ENCODE data around the gene C16orf46.

Gene C16orf46

GRCh38 chr16:81041696-81042095, 35.3 kb downstream of the C16orf46 start:
- Histone ChIP-seq H3K27me3 (ENCODE audit: low read depth, low read length) (no peaks in the 10 kb centered on the region), H3K27ac (ENCODE audit: low read length) (no peak overlapping the region), H2AFZ (ENCODE audit: low read depth, low read length) (no peak overlapping the region), H3K9ac (ENCODE audit: low read length) (no peak overlapping the region), H4K20me1 (ENCODE audit: insufficient read depth, low read length) (no peaks in the 10 kb centered on the region), H3K4me2 (ENCODE audit: low read length) (no peak overlapping the region), H3K4me3 (ENCODE audit: low read length) (no peak overlapping the region), H3K4me1 (ENCODE audit: low read length) (peaks cover 5% of the 10 kb centered on the region), H3K36me3 (replicated peaks; ENCODE audit: low read depth, low read length) (peaks cover 29% of the 10 kb centered on the region), H3K79me2 (ENCODE audit: low read length) (peaks cover 27% of the 10 kb centered on the region), H3K9me3 (ENCODE audit: insufficient read depth, low read length) (no peaks in the 10 kb centered on the region)
- TF ChIP-seq EZH2phosphoT487 (IDR thresholded peaks at IDR 0.05; ENCODE audit: low read depth) (no peak), CTCF (IDR thresholded peaks at IDR 0.05; ENCODE audit: low read depth, low read length) (no peak)

- Histone ChIP-seq H3K27me3 (ENCODE audit: low read depth, low read length) (no peaks in the 10 kb centered on the region), H3K79me2 (ENCODE audit: low read length) (peaks cover 35% of the 10 kb centered on the region), H3K36me3 (replicated peaks; ENCODE audit: low read depth, low read length) (peaks cover 20% of the 10 kb centered on the region), H3K9me3 (ENCODE audit: insufficient read depth, low read length) (no peaks in the 10 kb centered on the region), H3K4me2 (ENCODE audit: low read length) (no peak overlapping the region), H2AFZ (ENCODE audit: low read depth, low read length) (no peak overlapping the region), H3K4me1 (ENCODE audit: low read length) (peaks cover 7% of the 10 kb centered on the region), H3K4me3 (ENCODE audit: low read length) (no peak overlapping the region), H3K9ac (ENCODE audit: low read length) (no peak overlapping the region), H4K20me1 (ENCODE audit: insufficient read depth, low read length) (no peaks in the 10 kb centered on the region), H3K27ac (ENCODE audit: low read length) (no peak overlapping the region)
- TF ChIP-seq CTCF (IDR thresholded peaks at IDR 0.05; ENCODE audit: low read depth, low read length), result no peak
- TF ChIP-seq EZH2phosphoT487 (IDR thresholded peaks at IDR 0.05; ENCODE audit: low read depth), result no peak
Measured at GRCh38 chr16:81040842-81041241, 36.2 kb downstream of the C16orf46 start.

- Histone ChIP-seq H3K27me3 (ENCODE audit: low read depth, low read length) (no peaks in the 10 kb centered on the region), H3K4me1 (ENCODE audit: low read length) (peaks cover 10% of the 10 kb centered on the region), H3K79me2 (ENCODE audit: low read length) (peaks cover 35% of the 10 kb centered on the region), H3K9me3 (ENCODE audit: insufficient read depth, low read length) (no peaks in the 10 kb centered on the region), H3K4me2 (ENCODE audit: low read length) (no peak overlapping the region), H4K20me1 (ENCODE audit: insufficient read depth, low read length) (no peaks in the 10 kb centered on the region), H3K4me3 (ENCODE audit: low read length) (no peak overlapping the region), H2AFZ (ENCODE audit: low read depth, low read length) (no peak overlapping the region), H3K36me3 (replicated peaks; ENCODE audit: low read depth, low read length) (peaks cover 13% of the 10 kb centered on the region), H3K9ac (ENCODE audit: low read length) (no peak overlapping the region), H3K27ac (ENCODE audit: low read length) (no peak overlapping the region)
- TF ChIP-seq EZH2phosphoT487 (IDR thresholded peaks at IDR 0.05; ENCODE audit: low read depth) (no peak), CTCF (IDR thresholded peaks at IDR 0.05; ENCODE audit: low read depth, low read length) (no peak)
Measured at GRCh38 chr16:81040131-81040530, 36.9 kb downstream of the C16orf46 start.

- Histone ChIP-seq H3K4me2 (ENCODE audit: low read length) (peak overlapping the region; percentile 88), H3K4me3 (ENCODE audit: low read length) (peak overlapping the region; percentile 92), H3K79me2 (ENCODE audit: low read length) (peaks cover 35% of the 10 kb centered on the region), H3K9me3 (ENCODE audit: insufficient read depth, low read length) (no peaks in the 10 kb centered on the region), H3K27me3 (ENCODE audit: low read depth, low read length) (no peaks in the 10 kb centered on the region), H3K27ac (ENCODE audit: low read length) (no peak overlapping the region), H3K36me3 (replicated peaks; ENCODE audit: low read depth, low read length) (peaks cover 9% of the 10 kb centered on the region), H2AFZ (ENCODE audit: low read depth, low read length) (no peak overlapping the region), H3K9ac (ENCODE audit: low read length) (peak overlapping the region; percentile 59), H3K4me1 (ENCODE audit: low read length) (peaks cover 10% of the 10 kb centered on the region), H4K20me1 (ENCODE audit: insufficient read depth, low read length) (no peaks in the 10 kb centered on the region)
- TF ChIP-seq EZH2phosphoT487 (IDR thresholded peaks at IDR 0.05; ENCODE audit: low read depth) (no peak), CTCF (IDR thresholded peaks at IDR 0.05; ENCODE audit: low read depth, low read length) (no peak)
Measured at GRCh38 chr16:81036751-81037350, 40.2 kb downstream of the C16orf46 start.
